ENCODE results near the gene TMEM184A. TPM values are rescaled to one million over a fixed set of nuclear protein-coding genes. Genes with fewer than 3 reads are reported as not detected.

TMEM184A gene
- total RNA-seq, 4 donors from 2014 or later, result 0.19 to 3.1 (median 0.32) TPM; not detected in 1

DNA sequence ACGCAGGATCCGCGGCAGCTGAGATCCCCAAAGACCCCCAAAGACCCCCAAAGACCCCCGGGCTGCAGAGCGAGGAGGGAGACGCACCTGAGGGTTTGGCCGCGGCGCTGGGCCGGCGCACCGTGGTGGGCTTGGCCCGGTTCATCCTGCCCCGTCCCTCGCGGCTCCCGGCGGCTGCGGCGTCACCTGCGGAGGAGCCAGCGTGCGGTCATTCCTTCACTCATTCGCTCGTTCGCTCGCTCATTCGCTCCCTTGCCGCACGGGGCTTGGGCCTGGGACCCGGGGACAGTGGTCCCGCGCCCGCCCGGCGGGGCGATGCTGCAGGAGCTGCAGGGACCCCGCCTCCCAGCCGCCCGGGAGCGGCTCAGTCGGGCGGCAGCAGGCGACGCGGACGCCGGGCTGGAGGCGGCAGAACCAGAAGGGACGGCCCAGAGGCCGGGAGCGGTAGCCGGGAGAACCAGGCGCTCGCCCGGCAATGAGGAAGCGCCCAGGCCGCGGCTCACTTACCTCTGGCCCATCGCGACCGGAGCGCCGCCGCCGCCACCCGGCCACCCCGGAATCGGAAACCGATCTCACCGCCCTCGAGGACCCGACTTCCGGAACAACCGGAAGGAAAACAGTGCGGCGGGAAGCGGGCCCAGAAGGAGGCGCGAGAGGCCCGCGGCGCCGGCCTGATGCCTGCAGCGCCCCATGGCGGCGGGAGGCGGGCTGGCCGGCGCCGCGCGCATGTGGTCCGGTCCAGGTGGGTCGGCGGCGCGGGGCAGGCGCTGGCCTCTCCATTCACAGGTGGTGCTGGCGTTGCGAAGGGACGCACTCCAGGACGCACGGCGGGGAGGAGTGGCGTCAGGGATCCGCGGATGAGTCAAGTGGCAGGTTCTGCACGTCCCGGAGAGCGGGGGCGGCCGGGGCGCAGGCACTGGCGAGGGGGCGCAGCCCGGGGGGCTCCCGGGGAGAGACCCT, 51.9 kb downstream of the TMEM184A start, which contains the start of gene INTS1:
INTS1 (minus strand) TSS at position 574 of the 960 bp plus-strand sequence; CDS start at position 145, 429 bp downstream.
- ATAC-seq (ENCODE audit: low FRiP score) (peak; percentile 96), DNase-seq (ENCODE audit: low spot score) (peak; percentile 68)
- TF ChIP-seq, protein P1, sequence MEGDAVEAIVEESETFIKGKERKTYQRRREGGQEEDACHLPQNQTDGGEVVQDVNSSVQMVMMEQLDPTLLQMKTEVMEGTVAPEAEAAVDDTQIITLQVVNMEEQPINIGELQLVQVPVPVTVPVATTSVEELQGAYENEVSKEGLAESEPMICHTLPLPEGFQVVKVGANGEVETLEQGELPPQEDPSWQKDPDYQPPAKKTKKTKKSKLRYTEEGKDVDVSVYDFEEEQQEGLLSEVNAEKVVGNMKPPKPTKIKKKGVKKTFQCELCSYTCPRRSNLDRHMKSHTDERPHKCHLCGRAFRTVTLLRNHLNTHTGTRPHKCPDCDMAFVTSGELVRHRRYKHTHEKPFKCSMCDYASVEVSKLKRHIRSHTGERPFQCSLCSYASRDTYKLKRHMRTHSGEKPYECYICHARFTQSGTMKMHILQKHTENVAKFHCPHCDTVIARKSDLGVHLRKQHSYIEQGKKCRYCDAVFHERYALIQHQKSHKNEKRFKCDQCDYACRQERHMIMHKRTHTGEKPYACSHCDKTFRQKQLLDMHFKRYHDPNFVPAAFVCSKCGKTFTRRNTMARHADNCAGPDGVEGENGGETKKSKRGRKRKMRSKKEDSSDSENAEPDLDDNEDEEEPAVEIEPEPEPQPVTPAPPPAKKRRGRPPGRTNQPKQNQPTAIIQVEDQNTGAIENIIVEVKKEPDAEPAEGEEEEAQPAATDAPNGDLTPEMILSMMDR (IDR thresholded peaks at IDR 0.05), result peak in 2 of 3 donors; percentile 86 to 95

DNA sequence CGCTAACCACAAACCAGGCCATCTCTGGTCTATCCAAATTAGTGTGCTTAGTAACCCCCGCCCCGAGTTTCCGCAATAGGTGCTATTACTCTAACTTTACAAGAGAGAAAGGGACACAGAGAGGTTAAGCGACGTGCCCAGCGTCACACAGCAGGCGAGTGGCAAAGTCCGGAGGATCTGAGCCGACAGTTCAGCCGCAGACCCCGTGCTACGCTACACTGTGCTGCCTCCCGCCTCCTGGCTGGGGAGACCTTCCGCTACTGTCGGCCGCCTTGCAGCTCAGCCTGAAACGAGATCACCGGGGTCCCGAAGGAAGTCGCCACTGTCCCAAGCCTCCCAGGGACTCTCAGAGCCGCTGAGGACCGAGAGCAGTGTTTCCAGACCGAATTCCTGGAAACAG, 52.6 kb downstream of the TMEM184A start:
- ATAC-seq (ENCODE audit: low FRiP score) (no peak), DNase-seq (ENCODE audit: low spot score) (no peak)
- TF ChIP-seq, protein P1 (IDR thresholded peaks at IDR 0.05), result no peak

DNA sequence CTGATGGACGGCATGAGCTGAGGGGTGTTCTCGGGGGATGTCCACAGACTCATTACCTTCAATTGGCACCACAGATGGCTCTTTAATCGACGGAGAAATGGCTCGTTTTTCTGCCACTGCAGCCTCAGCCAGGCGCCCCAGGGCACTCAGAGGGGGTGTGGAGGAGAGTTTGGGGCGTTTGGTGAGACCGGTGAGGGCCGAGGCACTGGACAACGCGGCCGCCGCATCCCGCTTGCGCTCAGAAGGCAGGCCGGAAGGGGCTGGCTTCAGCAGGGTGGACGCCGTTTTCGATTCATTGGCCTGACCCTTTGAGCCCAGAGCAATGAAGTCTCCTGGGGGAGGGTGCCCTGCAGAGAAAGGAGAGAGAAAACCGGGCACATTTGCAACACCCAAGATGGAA, 53.2 kb downstream of the TMEM184A start:
- TF ChIP-seq, protein P1 (IDR thresholded peaks at IDR 0.05), result no peak
- no peak for ATAC-seq (ENCODE audit: low FRiP score)
- DNase-seq (ENCODE audit: low spot score), result no peak

DNA sequence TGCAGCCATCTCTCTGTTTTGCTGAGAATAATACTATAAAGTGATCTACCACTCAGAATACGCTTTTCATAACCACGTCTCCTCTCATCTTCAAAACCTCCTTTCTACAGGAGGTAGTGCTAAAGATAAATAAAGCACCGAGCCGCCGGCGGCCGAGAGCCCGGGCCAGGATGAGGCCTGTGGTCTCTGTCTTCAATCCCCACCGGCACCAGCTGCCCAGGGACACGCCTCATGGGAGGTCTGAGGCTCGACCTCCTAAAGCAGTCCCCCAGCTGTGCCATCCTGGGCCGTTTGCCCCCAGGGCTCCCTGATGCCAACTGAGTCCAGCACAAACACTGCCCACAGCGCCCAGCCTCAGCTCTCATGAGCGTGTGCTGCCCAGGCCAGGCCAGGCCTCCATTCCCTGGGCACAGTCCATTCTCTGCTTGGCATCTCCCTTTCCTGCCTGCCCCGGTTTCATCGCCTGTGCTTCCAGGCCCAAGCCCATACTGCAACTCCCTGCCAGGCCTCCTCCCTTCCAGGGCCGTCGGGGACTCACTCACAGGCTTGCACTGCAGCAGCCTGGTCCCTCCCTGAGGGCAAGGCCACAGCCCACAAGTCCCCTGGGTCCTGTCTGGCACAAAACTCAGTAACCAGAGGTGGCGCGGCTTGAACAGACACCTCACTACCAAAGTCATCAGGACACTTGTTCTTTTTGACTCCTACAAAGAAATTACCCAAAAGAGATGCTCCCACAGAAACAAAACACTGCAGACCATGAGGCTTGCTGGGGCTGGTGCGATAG, 54.3 kb downstream of the TMEM184A start:
- no peak for DNase-seq (ENCODE audit: low spot score)
- no peak for ATAC-seq (ENCODE audit: low FRiP score)
- TF ChIP-seq, protein P1 (IDR thresholded peaks at IDR 0.05), result no peak

DNA sequence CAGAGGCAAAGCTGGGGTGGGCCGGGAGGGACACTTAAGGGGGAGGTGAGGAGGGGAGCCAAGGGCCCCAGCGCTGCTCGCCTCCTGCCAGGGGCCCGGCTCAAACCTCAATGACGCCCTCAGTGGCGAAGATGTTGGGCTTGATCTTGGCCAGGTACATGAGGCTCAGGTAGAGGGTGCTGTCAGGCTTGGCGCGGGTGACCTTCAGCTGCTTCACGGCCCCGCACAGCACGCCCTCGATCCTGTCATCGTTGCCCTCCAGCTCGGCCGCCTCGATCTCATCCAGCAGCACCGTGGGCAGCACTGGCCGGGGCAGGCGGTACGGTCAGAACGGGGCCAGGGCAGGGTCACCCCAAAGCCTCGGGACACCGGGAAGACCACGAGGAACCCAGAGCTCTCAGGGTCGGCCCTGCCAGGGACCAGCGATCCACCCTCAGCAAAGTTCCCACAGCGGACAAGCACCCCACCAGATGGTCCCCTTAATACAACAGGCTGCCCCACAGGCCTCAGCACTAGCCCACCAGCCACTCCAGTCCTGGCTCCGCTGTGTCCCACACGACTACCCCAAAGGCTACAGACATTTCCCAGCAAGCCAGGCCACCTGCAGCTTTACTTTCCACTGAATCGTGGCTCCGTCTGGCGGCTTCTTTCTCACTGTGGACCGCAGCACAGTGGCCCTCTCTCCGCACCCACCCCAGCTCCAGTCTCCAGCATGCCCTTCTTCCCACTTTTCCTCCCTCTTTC, 55.8 kb downstream of the TMEM184A start:
- TF ChIP-seq, protein P1 (IDR thresholded peaks at IDR 0.05), result no peak
- ATAC-seq (ENCODE audit: low FRiP score) (no peak), DNase-seq (ENCODE audit: low spot score) (no peak)

DNA sequence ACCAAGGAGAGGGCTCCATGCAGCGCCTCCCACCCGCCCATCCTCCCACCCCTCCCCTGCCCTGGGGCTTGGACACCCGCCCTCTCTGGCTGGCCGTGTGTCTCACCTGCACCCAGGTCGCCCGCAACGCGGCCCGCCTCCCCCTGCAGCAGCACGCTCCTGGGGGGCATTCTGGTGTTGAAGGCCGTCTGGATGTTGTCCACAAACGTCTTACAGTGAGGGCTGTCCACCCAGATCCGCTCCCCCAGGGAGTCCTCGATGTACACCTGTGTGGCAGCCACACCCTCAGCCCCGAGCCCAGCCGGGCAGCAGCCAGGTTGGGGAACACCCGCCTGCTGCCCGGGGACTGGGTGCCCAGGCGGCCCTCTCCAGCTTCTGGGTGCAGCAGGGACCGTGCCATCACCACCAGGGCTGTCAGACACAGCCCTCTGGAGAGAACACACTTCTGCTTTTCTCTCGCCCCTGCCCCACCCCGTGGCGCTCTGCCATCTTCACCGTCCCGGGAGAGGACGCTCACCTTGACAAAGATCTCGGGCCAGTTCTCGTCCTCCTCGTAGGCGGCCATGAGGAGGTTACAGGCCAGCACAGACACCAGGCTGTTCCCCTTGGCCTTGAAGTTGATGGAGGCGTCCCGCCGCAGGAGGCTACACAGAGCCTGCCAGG, 56.5 kb downstream of the TMEM184A start:
- TF ChIP-seq, protein P1 (IDR thresholded peaks at IDR 0.05), result no peak
- no peak for ATAC-seq (ENCODE audit: low FRiP score)

More for the DNA sequence above, 56.5 kb downstream of the TMEM184A start:
- no peak for DNase-seq (ENCODE audit: low spot score)
